DOHH2 (cell line): Measurements from ENCODE around the gene GPX4.

Source experiments
- H3F3A ChIP-seq: fragments of 200-600 bp; sonication (generic), shearing (Covaris generic); 2 replicates; pipeline ENCODE4 v1.6.0; 2016; ENCODE audit warnings: antibody characterized with exemption, mild to moderate bottlenecking; ENCODE audit not compliant: control insufficient read depth, insufficient read depth
- H3K27ac ChIP-seq: fragments of 200-600 bp; sonication (generic); 2 replicates; pipeline ENCODE4 v1.5.1; 2014; ENCODE audit warnings: low read depth, mild to moderate bottlenecking, low read length, moderate library complexity
- H3K27me3 ChIP-seq: fragments of 200-600 bp; sonication (generic); 2 replicates; pipeline ENCODE4 v1.6.1; 2014; ENCODE audit warnings: mild to moderate bottlenecking, low read length, mixed read lengths; ENCODE audit not compliant: control insufficient read depth
- H3K36me3 ChIP-seq: fragments of 200-600 bp; sonication (generic); 2 replicates; pipeline ENCODE4 v1.6.1; 2014; ENCODE audit warnings: mild to moderate bottlenecking, low read length, moderate library complexity, mixed read lengths; ENCODE audit not compliant: control insufficient read depth
- H3K4me1 ChIP-seq: fragments of 200-600 bp; sonication (generic); 2 replicates; pipeline ENCODE4 v1.6.1; 2014; ENCODE audit warnings: mild to moderate bottlenecking, low read length, mixed read lengths; ENCODE audit not compliant: control insufficient read depth
- H3K4me2 ChIP-seq: fragments of 200-600 bp; sonication (generic); 2 replicates; pipeline ENCODE4 v1.6.0; 2014; ENCODE audit warnings: mild to moderate bottlenecking, low read length, moderate library complexity
- H3K4me3 ChIP-seq: fragments of 200-600 bp; sonication (generic); 2 replicates; pipeline ENCODE4 v1.5.1; 2014; ENCODE audit warnings: mild to moderate bottlenecking, low read length, mixed read lengths
- H3K79me2 ChIP-seq: fragments of 200-600 bp; sonication (generic); 2 replicates; pipeline ENCODE4 v1.6.1; 2014; ENCODE audit warnings: mild to moderate bottlenecking, low read length, mixed read lengths; ENCODE audit not compliant: control insufficient read depth
- H3K9me2 ChIP-seq: fragments of 200-600 bp; sonication (generic); replicated peaks from 2 replicates; pipeline ENCODE4 v1.6.1; 2014; ENCODE audit warnings: mild to moderate bottlenecking, low read length, mixed read lengths; ENCODE audit not compliant: control insufficient read depth
- H3K9me3 ChIP-seq: fragments of 200-600 bp; sonication (generic); 2 replicates; pipeline ENCODE4 v1.6.1; 2014; ENCODE audit warnings: antibody characterized with exemption, low read length, mixed read lengths; ENCODE audit not compliant: control insufficient read depth, insufficient read depth
- H4K20me1 ChIP-seq: fragments of 200-600 bp; sonication (generic); 2 replicates; pipeline ENCODE4 v1.6.0; 2014; ENCODE audit warnings: low read depth, mild to moderate bottlenecking, antibody characterized with exemption, low read length, moderate library complexity; ENCODE audit not compliant: control insufficient read depth, insufficient read depth
- EZH2phosphoT487 ChIP-seq: fragments of 200-600 bp; sonication (generic); IDR thresholded peaks from 2 replicates; pipeline ENCODE4 v1.6.1; 2017; ENCODE audit warnings: borderline replicate concordance, mild to moderate bottlenecking, antibody characterized with exemption, low read length, moderate library complexity, mixed read lengths
- TF ChIP-seq, protein P1 (sequence below): fragments of 200-600 bp; sonication (generic); IDR thresholded peaks from one replicate; pipeline ENCODE4 v1.5.1; 2014; ENCODE audit warnings: antibody characterized with exemption, mild to moderate bottlenecking, low read depth, low read length; ENCODE audit not compliant: poor library complexity, severe bottlenecking

The GPX4 gene

DNA sequence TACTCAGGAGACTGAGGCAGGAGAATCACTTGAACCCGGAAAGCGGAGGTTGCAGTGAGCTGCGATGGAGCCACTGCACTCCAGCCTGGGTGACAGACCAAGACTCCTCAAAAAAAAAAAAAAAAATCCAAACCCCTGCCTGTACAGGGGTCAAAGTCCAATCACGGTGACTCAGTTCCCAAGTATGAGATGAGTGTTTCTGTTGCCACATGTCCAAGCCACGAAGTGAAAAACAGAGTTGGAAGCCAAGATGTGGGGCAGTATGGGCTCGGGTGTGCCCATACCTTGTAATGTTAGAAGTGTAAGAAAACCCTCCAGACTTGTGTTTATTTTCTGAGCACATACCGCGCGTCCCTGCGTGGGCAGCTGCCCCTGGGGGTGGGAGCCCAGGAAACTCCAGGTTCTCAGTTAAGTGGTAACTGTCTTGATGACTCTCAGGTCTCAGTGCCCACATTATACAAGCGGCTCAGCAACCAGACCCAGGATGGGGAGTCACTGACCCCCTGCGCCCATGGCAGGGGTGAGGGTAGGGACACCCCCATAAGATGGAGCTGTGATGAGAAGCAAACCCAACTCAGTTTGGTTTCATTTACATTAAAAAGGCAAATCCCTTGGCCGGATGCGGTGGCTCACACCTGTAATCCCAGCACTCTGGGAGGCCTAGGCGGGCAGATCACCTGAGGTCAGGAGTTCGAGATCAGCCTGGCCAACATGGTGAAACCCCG lies 1.2 kb upstream of the GPX4 start:
- no peaks in the 10 kb centered on the region for H4K20me1 ChIP-seq
- H3K9me2 ChIP-seq, result no peaks in the 10 kb centered on the region
- peaks cover 10% of the 10 kb centered on the region for H3K79me2 ChIP-seq
- peaks cover 16% of the 10 kb centered on the region for H3K36me3 ChIP-seq
- no peaks in the 10 kb centered on the region for H3K27me3 ChIP-seq
- H3K9me3 ChIP-seq, result no peaks in the 10 kb centered on the region
- peak overlapping the region; percentile 84 for H3K4me2 ChIP-seq
- peak overlapping the region; percentile 57; the same call in 1 of the 2 replicates for H3K27ac ChIP-seq
- peaks cover 39% of the 10 kb centered on the region for H3K4me1 ChIP-seq
- no peak overlapping the region for H3K4me3 ChIP-seq
- peaks cover 10% of the 10 kb centered on the region for H3F3A ChIP-seq
- no peak for TF ChIP-seq EZH2phosphoT487
- TF ChIP-seq, protein P1, sequence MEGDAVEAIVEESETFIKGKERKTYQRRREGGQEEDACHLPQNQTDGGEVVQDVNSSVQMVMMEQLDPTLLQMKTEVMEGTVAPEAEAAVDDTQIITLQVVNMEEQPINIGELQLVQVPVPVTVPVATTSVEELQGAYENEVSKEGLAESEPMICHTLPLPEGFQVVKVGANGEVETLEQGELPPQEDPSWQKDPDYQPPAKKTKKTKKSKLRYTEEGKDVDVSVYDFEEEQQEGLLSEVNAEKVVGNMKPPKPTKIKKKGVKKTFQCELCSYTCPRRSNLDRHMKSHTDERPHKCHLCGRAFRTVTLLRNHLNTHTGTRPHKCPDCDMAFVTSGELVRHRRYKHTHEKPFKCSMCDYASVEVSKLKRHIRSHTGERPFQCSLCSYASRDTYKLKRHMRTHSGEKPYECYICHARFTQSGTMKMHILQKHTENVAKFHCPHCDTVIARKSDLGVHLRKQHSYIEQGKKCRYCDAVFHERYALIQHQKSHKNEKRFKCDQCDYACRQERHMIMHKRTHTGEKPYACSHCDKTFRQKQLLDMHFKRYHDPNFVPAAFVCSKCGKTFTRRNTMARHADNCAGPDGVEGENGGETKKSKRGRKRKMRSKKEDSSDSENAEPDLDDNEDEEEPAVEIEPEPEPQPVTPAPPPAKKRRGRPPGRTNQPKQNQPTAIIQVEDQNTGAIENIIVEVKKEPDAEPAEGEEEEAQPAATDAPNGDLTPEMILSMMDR, result no peak

DNA sequence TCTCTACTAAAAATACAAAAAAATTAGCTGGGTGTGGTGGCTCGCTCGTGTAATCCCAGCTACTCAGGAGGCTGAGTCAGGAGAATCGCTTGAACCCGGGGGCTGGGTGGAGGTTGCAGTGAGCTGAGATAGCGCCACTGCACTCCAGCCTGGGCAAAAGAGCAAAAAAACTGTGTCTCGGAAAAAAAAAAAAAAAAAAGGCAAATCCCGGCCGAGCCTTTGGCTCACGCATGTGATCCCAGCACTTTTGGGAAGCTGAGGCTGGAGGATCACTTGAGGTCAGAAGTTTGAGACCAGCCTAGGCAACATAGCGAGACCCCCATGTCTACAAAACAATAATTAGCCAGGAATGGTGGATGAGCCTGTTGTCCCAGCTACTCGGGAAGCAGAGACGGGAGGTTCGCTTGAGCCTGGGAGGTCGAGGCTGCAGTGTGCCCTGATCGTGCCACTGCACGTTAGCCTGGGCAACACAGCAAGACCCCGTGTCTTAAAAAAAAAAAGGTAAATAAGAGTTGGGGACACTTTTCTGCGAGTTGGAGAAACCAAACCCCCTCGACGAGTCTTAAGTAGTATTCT lies 574 bp upstream of the GPX4 start:
- H3K4me2 ChIP-seq, result peak overlapping the region; percentile 84
- H3K79me2 ChIP-seq, result peaks cover 10% of the 10 kb centered on the region
- H3K9me2 ChIP-seq, result no peaks in the 10 kb centered on the region
- H3K27ac ChIP-seq, result peak overlapping the region; percentile 47; the same call in 1 of the 2 replicates
- peak overlapping the region; percentile 71 for H3K4me3 ChIP-seq
- peaks cover 16% of the 10 kb centered on the region for H3K36me3 ChIP-seq
- no peaks in the 10 kb centered on the region for H3K9me3 ChIP-seq
- H3F3A ChIP-seq, result peaks cover 10% of the 10 kb centered on the region
- no peak for TF ChIP-seq EZH2phosphoT487
- TF ChIP-seq, protein P1, result no peak
- peaks cover 41% of the 10 kb centered on the region for H3K4me1 ChIP-seq
- no peaks in the 10 kb centered on the region for H4K20me1 ChIP-seq
- H3K27me3 ChIP-seq, result no peaks in the 10 kb centered on the region

DNA sequence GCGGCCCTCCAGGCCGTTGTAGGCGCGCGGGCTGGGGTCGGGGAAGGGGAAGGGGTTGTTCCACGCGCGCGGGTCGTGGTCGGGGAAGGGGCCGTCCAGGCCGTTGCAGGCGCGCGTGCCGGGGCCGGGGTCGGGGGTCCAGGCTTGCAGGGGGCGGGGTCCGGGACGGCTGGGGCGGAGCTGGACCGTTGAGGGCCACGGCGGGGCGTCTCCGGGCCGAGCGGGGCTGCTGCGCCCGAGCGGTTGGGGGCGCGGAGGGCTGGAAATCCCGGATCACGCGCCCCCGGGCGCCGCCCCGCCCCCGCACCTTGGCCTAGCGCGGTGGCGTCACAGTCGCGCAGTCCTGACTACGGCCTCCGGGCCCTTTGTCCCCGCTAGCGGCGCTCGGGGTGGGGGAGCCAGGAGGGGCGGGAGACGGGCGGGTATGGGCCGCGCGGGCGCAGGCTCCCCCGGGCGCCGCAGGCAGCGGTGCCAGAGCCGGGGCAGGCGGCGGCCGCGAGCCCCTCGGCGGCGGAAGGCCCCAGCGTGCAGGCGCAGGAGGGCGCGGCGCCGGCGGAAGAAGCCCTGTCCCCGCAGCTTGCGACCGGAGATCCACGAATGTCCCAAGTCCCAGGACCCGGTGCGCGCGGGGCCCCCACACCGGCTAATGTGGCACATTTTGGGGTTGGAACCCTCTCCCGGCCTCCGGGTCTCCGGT lies 665 bp downstream of the GPX4 start:
- H3K27me3 ChIP-seq, result no peaks in the 10 kb centered on the region
- H3K79me2 ChIP-seq, result peaks cover 10% of the 10 kb centered on the region
- H3K9me3 ChIP-seq, result no peaks in the 10 kb centered on the region
- no peaks in the 10 kb centered on the region for H4K20me1 ChIP-seq
- no peaks in the 10 kb centered on the region for H3K9me2 ChIP-seq
- TF ChIP-seq, protein P1, result no peak
- TF ChIP-seq EZH2phosphoT487, result no peak
- H3K4me3 ChIP-seq, result peak overlapping the region; percentile 92
- peak overlapping the region; percentile 94 for H3K4me2 ChIP-seq
- H3K4me1 ChIP-seq, result peaks cover 41% of the 10 kb centered on the region
- peak overlapping the region; percentile 61 for H3K27ac ChIP-seq
- peaks cover 10% of the 10 kb centered on the region for H3F3A ChIP-seq
- H3K36me3 ChIP-seq, result peaks cover 16% of the 10 kb centered on the region
